UCSD-AML1 (cell line): ENCODE data around the gene TECTB.

Experiments
- DNase-seq: peaks from one replicate; lab custom pipeline; 2025; ENCODE audit not compliant: unreplicated experiment; lab: John Stamatoyannopoulos, UW

TECTB gene

GRCh38 chr10:112271982-112272381, 11.2 kb upstream of the TECTB start:
- DNase-seq, result no peak

- DNase-seq, result no peak
These were observed 8.4 kb upstream of the TECTB start for GRCh38 chr10:112274831-112275230.

- no peak for DNase-seq
These were observed 7.5 kb upstream of the TECTB start for GRCh38 chr10:112275512-112276245.

- no peak for DNase-seq
These were observed 4.3 kb upstream of the TECTB start for GRCh38 chr10:112278871-112279270.

- no peak for DNase-seq
These were observed 3.8 kb upstream of the TECTB start for GRCh38 chr10:112279433-112279832.

GRCh38 chr10:112280205-112280921, 2.8 kb upstream of the TECTB start:
- no peak for DNase-seq

- DNase-seq, result no peak
These were observed 1.1 kb upstream of the TECTB start for GRCh38 chr10:112282086-112282485.

- DNase-seq, result no peak
These were observed 3.9 kb downstream of the TECTB start for GRCh38 chr10:112286837-112287818.

GRCh38 chr10:112287844-112288243, 4.6 kb downstream of the TECTB start:
- no peak for DNase-seq

GRCh38 chr10:112288486-112288885, 5.3 kb downstream of the TECTB start:
- no peak for DNase-seq

GRCh38 chr10:112289373-112290053, 6.3 kb downstream of the TECTB start:
- DNase-seq, result no peak

GRCh38 chr10:112290054-112290373, 6.8 kb downstream of the TECTB start:
- no peak for DNase-seq

GRCh38 chr10:112294169-112294568, 11.0 kb downstream of the TECTB start:
- no peak for DNase-seq

- no peak for DNase-seq
These were observed 12.9 kb downstream of the TECTB start for GRCh38 chr10:112295853-112296830.

GRCh38 chr10:112296908-112297331, 13.7 kb downstream of the TECTB start:
- DNase-seq, result no peak

- DNase-seq, result no peak
These were observed 15.4 kb downstream of the TECTB start for GRCh38 chr10:112298581-112298980.

GRCh38 chr10:112299456-112299855, 16.3 kb downstream of the TECTB start:
- no peak for DNase-seq

GRCh38 chr10:112302335-112302734, 19.1 kb downstream of the TECTB start:
- no peak for DNase-seq

- DNase-seq, result no peak
These were observed 20.3 kb downstream of the TECTB start for GRCh38 chr10:112303528-112303927.
